Colon (tissue), 2 donors: ENCODE results near the gene JAG2.

ENCODE experiments used
- FAIRE-seq: peaks from 2 replicates; lab custom pipeline; 2012; peaks lifted over from hg19 to GRCh38; lab: Jason Lieb, UNC
- donor health status: control.
- donor health status: control.

The JAG2 gene

DNA sequence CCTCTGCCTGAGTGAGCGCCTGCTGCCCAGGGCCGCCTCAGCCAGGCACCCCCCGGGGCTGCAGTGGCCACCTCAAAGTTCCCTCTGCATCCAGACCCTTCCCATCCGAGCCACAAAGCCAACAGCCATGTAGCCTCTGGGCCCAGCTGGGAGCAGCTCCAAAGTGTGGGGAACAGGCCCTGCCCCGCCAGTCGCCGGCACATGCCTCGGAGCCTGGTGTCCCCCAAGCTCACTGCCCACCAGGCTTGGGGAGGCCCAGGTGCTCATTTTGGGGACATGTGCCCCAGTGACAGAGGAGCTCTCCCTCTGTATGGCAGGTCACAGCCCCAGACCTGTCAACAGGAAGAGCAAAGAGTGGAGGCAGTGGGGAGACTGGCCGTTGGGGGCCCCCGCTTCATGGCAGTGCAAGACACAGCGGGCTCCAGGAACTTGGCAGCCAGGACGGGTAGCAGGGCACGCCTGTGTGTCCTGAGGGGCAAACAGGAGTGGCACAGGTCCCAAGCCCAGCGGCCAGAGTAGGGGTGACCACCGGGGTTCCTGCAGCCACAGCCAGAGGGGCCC is 29.9 kb downstream of the JAG2 start:
- FAIRE-seq, result no peak

DNA sequence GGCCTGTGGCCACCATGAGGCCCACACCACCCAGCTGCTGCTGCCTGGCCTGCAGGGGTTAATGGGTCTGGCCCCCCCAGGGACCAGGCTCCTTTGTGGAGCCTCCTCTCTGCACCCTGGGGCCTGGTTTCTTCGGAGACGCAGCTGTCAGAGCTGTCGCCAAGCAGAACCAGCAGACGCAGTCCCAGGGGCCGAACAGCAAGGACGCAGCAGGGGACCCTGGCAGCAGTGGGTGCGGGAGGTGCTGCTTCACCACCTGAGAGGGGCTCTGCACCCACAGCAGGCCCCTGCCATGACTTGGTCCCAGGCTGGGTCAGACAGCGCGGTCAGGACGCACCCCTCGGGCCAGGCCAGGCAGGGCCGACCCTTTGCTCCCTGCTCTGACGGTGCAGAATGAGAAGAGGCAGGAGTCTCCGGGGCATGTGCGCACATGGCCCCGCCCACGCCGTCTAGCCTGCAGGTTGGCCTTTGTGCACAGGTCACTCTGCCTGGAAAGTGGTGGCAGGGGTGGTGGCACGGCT is 30.5 kb downstream of the JAG2 start:
- no peak for FAIRE-seq

DNA sequence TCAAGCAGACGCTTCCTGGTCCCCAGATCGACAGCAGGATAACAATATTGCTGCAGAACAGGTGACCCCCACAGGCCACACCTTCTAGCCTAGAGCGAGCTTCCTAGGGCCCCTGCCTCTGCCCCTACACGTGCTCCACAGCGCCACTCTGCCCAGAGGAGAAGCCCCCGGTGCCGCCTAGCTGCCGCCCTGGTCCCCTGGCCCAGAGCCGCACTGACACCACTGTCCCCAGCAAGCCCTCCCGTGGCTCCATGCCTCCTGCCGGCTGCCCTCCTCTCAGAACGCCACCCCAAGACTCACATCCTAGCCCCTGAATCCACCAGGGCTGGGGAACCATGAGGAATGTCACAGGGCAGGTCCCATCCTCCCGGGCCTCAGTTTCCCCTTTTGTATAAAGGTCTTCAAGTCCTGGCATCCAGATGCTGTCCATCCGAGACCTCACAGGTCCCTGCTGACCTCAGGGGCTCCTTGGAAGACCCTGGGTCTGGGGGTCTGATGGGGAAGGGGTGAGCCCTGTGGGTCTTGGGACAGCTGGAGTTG is 31.0 kb downstream of the JAG2 start:
- FAIRE-seq, result no peak

DNA sequence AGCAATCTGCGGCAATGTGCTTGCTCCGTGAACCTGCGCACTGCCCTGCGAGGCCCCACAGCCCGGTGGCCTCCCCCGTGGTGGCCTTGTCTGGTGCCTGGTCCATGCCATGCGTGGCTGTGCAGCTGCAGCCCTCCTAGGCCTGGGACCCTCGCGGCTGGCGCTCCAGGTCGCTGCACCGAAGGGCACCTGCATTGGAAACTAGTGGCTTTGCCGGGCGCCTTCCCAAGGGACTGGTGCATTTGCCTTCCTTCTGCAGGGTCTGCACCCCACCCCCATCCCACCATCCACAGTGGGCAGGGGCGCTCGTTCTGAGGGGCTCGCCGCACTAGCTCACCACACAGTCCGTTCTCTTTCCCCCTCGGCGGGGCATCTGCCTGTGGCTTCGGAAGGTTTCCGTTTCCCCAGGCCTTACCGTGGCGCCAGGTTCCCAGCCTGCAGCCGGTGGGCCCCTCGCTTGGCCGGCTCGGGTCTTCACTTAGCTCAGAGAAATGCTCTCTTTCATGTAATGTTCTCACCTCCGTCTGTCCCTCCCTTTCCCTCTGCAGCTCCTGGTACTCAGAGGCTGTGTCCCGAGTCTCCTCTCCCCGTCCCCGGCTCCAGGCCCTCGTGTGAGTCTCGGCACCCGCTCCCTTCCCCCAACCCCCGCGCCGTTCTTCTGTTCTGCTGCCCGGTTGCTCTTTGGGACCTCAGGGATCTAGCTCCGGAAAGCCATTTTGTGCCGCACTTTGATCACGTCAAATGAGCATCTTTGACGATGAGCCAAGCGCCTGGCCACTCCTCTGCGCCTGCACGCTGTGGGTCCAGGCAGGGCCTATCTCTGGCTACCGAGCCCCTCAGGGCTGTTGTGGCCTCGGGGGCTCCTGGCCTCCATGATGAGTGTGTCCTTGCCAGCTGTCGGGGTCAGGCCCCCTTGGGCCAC is 31.9 kb downstream of the JAG2 start:
- no peak for FAIRE-seq

DNA sequence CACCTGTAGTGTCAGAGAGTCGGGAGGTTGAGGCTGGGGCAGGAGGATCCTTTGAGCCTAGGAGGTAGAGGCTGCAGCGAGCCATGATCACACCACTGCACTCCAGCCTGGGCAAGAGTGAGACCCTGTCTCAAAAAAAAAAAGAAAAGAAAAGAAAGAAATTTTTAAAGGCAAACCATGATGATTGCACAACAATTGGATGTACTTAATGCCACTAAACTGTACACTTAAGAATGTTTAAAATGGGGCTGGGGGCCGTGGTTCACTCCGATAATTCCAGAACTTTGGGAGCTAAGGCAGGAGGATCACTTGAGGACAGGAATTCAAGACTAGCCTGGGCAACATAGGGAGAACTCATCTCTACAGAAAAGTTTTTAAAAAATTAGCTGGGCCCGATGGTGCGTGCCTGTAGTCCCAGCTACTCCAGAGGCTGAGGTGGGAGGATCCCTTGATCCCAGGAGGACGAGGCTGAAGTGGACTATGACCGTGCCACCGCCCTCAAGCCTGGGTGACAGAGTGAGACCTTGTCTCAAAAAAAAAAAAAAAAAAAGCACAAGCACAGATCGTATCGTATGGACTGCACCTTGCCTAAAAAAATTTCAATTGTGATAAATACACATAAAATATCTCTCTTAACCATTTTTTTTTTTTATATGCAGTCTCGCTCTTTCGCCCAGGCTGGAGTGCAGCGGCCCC is 32.7 kb downstream of the JAG2 start:
- FAIRE-seq, result no peak

DNA sequence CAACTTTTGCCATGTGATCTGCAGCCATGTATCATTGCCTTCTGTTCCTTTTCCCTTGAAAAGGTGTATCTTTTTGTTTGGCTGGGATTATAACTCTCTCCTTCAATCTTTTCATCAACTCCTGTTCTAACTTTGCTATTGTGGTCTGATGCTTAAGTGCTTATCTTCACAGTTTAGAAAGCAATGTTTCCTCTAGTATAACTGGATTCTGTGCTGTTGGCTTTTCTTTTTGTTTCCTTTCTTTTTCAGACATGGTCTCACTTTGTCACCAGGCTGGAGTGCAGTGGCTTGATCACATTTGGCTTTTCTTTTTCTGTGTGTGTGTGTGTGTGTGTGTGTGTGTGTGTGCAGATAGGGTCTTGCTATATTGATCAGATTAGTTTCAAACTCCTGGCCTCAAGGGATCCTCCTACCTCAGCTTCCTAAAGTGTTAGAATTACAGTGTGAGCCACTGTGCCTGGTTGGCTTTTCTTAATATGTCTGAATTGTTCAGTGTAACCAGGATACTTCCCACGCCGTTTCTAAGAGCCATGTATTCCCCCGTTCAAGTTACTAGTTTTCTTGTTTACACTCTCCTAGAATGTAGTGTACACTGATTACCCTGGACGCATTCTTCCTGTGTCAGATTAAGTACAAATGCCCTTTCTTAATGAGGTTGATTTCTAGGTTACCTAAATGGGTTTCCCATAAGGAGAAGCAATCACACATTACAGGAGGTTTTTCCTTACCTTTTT is 35.5 kb downstream of the JAG2 start:
- FAIRE-seq, result no peak

DNA sequence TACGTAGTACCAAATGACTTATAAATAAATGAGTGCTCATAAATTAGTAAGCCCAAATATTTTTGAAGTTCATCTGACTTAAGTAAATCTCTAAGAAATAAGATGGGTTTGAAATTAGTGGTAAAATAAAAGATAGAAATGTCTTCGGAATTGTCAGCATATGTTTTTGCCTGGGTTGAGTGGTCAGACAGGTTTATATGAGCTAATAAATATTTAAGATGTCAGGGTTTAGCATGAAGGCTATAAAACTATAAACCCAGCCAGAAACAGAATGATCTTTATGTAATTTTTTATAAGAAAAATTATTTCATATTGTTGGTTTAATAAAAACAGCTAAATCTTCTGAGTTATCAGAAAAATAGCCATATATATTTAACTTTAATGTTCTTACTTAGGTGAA is 37.3 kb downstream of the JAG2 start:
- FAIRE-seq, result no peak

DNA sequence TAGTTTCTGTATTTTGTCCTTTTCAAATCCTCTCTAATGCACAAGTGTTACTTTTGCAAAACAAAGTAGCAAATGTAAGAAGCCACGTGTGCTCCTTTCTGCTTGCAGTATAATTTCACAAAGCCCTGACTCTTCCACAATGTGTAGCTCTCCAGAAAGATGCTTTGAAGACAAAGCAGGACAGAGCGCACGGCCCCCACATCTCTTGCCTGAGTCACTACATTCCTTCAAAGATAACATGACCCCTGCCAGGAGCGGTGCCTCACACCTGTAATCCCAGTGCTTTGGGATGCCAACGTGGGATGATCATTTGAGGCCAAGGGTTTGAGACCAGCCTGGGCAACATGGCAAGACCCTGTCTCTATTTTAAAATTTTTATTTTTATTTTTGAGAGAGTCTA is 40.5 kb downstream of the JAG2 start:
- FAIRE-seq, result no peak

DNA sequence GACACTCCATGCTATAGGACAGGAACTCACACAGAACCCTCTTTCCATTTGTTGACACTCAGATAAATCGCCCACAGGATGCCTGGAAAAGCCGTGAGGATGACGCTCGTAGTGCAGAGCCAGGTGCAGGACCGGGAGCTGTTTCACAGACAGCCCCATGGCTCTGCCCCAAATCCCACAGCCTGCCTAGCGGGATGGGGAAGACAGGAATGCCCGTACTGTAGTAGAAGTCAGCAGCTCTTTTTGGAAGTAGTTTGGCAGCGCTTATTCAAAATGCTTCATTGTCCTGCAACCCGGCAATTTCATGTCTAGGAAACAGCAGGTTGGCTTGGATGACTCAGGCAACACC is 41.6 kb downstream of the JAG2 start:
- FAIRE-seq, result no peak

DNA sequence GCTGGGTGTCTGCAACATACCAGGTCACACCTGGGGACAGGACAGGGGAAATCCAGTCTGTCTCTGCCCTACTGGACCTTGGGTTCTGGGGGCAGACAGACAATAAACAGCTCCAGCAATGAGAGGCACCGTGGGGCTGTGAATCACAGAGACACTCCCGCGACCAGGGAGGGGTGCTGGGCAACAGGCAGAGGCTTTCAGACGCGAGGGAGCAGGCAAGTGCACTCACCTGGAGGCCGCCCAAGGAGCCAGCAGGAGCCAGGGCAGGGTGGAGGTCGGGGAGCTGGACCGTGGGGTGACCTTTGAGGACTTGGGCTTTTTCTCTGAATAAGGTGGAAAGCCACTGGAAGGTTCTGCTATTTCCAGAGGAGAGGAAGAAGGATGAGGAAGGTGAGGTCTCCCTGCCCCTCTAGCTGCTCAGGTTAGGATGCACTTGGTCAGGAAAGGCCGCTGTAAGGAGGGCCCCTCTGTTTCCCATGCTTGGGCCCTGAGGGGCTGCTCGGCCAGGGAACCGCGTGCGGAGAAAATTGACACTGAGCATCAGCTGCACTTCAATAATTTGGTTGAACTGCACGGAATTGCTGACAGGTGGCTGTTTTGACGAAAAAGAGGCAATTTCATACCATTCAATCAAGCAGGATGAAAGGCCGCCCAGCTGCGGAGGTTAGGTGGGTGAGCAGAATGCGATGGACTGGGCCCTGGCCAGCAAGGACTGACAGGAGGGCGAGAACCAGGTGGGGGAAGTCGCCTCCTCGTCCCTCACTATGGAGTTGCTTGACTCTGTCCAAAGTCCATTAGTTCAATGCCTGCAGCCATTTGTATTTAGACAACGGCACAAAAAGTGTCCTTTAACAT is 42.2 kb downstream of the JAG2 start:
- no peak for FAIRE-seq

DNA sequence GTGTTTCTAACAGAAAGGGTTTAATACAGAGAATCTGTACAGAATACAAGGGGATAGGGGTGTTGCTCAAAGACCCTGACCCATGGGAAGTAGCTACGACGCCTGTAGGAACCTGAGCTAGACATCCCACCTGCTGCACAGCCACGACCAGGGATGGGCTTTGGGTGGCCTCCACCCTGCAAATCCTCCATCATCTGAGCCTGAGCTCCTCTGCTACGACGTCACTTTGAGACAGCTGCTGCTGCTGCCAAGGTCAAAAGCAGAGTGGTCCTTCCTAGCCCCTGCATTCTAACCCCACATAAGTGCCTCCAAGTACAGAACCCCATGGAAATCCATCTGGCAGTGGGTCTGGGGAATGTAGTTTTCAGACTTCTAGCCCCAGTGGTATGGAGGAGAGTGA is 43.8 kb downstream of the JAG2 start:
- no peak for FAIRE-seq

DNA sequence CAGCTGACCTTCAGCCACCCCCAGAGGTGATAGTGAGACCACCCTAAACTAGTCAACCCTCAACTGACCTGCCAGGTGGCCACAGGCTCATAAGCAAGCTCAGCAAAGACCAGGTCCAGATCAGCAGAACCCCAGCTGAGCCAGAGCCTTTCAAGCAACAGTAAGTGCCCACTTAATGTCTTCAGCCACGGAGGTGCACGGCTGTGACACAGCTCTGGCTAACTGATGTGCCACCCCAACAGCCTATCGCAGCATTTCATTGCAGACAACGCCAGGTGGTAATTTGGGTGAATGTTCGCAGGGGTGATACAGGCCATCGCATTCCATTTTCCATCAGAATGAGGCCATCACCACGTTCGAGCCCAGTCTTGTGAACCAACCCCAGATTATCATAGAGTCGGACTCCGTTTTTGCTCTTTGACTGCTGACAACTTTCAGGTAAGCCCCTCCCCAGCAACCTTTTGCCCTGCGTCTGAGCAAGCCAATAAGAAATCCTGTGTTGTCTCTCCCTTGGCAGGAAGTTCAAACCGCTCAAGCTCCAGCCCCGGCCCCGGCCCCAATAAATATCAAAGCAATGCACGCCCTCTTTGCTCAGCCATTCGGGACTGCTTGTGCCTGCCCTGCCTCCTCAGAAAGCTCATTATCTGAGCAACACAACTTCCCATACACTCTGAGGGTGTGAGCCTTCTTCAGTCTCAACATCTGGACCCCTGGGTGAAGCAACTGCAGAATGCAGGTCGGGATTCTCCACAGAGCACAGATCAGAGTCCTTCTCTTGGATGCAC is 44.4 kb downstream of the JAG2 start:
- FAIRE-seq, result no peak

DNA sequence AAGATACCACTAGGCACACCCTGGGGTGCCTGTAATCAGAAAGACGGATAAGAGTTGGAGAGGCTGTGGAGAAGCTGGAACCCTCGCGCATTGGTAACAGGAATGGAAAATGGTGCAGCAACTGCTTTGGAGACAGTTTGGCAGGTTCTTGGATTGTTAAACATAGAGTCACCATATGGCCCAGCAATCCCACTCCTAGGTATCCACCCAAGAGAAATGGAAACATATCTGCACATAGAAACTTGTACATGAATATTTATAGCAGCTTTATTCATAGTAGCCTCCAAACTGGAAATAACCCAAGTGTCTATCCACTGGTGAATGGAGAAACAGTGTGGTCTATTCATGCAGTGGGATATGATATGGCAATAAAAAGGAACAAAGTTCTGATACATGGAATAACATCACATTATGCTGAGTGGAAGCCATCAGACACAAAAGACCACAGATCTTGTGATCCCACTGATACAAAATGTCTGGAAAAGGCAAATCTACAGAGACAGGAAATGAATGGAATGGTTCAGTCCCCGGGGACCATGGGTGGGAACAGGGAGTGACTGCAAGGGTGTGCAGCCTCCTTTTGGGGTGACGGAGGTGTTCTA is 45.4 kb downstream of the JAG2 start:
- FAIRE-seq, result no peak

DNA sequence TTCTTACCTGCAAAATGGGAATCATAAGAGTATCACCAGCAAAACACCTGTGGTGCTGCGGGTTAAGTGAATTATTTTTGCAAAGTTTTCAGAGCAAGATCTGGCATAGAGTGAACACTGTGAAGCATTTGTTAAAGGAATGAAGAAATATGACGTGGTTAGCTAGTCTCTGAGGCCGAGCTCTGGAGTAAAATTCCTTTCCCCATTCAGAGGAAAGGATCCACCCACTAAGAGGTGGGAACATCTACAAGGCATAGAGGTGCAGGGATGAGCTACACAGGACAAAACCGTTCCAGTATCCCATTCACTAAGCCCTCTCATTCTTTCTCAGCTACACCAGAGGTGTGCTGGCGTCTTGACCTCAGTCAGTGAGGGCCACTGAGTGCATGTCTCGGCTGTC is 48.5 kb downstream of the JAG2 start:
- FAIRE-seq, result no peak

DNA sequence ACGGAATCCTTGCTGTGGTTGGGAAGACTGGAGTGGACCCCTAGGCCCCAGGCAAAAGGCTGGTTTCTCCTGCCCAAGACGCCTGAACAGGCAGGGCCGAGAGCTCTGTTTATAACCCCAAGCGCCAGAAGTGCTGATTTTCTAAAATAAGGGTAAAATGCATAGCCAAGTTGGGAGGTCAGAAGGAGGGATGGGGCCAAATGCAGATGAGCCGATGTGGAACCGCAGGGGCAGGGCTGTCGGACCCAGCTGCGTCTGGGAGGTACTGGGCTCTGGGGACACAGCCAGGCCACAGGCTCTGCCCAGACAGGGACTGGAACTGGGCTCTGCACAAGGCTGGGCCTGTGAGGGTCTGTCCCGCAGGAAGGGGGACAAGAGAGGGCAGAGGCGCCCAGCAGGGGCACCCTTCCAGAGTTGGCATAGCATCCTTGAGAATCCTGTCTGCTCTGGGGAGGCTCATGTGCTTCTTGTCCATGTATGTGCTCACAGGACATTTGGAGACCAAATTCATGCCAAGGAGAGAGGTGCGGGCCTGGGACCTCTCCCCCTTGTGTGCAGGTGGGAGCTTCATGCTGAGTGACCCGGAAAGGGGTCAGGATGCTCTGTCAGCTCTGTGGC is 49.1 kb downstream of the JAG2 start:
- FAIRE-seq, result no peak

DNA sequence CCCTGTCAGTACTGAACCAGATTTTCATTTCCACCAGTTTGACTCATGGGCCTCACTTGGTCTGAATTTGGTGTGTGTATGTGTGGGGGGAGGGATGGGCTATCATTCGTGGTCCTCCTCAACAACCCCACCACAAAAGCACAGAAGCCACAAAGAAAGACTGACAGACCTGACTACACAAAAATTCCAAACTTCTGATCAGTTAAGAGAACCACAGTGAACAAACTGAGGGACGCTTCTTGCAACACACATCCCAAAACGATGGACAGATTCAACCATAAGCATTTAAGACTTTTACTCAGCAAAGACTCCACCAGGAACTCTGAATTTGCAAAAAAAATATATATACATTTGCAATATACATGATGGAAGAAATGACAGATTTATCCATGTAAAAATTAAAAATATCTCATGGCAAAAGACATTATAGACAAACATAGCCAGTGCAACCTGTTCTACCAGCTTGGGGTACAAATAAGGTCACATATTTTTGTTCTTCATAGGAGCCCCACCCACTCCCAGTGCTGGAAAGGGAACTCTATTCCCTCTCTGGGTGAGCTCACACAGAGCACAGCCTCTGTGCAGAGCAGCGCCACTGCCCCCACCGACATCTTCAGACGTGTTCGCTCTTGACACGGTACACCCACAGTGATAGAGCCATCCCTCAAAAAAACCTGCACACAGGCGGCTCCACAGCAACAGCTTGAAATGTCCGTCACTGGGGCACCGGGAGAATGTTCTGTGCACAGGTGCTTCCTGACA is 49.7 kb downstream of the JAG2 start:
- FAIRE-seq, result no peak

DNA sequence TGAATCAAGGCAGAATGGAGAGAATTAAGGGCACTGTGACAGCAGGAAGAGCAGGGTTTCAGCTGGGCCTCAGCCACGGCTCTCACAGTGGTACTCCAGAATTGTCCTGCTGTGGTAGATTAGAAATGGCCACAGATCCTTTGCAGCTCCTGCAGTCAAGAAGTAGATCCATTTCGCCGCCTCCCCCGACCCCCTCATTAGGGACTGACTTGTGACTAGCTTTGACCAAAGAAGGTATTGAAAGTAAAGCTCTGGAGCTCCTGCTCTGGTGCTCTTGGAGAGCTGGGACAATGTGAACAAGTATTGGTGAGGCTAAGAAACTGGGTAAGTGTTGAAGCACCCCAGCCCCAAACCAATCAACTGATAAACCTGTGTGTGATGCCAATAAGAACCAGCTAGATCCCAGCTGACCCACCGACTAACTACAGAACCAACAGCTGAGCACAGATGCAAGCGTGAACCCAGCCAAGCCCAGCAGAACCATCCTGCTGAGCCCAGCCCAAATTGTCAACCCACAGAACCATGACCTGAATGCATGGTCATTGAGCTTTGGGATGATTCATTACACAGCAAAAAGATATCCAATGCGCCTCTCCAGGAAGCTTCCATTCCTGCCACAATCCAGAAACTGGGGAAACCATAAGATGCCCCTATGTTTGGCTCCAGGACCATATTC is 50.7 kb downstream of the JAG2 start:
- no peak for FAIRE-seq

DNA sequence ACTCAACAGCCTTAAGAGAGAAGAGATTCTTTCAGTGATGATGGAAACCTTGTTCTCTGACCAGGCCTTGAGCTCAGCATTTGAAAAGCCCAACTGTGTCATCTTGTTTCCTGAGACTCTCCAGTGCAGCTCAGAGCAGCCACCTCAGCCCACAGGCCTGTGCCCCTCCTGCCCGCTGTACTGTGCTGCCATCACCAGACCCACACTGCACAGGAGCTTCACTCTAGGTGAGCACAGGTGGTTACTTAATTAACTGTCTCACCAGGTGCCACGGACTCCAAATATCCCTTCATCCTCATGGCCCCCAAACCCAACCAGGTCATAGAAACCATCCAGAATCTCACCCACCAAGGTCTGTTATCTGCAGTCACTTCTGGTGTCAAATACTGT is 51.3 kb downstream of the JAG2 start:
- no peak for FAIRE-seq
